ENCODE results near the gene OLAH.

The OLAH gene

GRCh38 chr10:15060638-15061037 lies 16.9 kb downstream of the OLAH start:
- no peak overlapping the region for H3K4me3 ChIP-seq (ENCODE audit: low read depth in 1 of 2, low read length in 1 of 2)
- no peaks in the 10 kb centered on the region for H3K4me1 ChIP-seq (ENCODE audit: control insufficient read depth in 1 of 2, insufficient read depth in 1 of 2, low read depth in 1 of 2, low read length in 1 of 2)
- no peaks in the 10 kb centered on the region for H3K27me3 ChIP-seq
- no peak for TF ChIP-seq CTCF (IDR thresholded peaks at IDR 0.05)
- H3K27ac ChIP-seq = no peak overlapping the region
- no peaks in the 10 kb centered on the region for H3K36me3 ChIP-seq
- H3K9me3 ChIP-seq = no peaks in the 10 kb centered on the region

DNA sequence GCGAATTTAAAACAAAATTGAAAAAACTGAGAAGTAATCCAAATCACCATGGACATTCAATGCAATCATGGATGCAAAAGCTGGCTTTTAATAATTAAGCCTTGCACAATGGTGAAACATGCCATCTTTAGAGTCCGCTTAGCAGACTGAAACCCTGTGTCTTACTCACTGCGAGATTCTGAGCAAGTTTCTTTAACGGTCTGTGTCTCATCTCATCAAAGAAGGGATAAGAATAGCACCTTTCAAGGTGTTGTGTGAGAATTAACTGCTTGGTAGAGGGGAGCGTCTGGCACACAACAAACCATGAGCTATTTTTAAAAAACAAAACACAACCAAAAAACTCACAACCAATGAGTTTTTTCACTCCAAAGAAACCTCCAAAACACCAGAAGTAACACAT lies 23.4 kb downstream of the OLAH start:
- Histone ChIP-seq H3K27ac (no peak overlapping the region), H3K36me3 (no peaks in the 10 kb centered on the region), H3K4me3 (ENCODE audit: low read depth in 1 of 2, low read length in 1 of 2) (no peak overlapping the region), H3K4me1 (ENCODE audit: control insufficient read depth in 1 of 2, insufficient read depth in 1 of 2, low read depth in 1 of 2, low read length in 1 of 2) (no peaks in the 10 kb centered on the region), H3K9me3 (no peaks in the 10 kb centered on the region), H3K27me3 (no peaks in the 10 kb centered on the region)
- no peak for TF ChIP-seq CTCF (IDR thresholded peaks at IDR 0.05)

- H3K27me3 ChIP-seq = no peaks in the 10 kb centered on the region
- no peak for TF ChIP-seq CTCF (IDR thresholded peaks at IDR 0.05)
- H3K36me3 ChIP-seq = no peaks in the 10 kb centered on the region
- no peak overlapping the region for H3K27ac ChIP-seq
- H3K4me3 ChIP-seq (ENCODE audit: low read depth in 1 of 2, low read length in 1 of 2) = no peak overlapping the region
- H3K9me3 ChIP-seq = no peaks in the 10 kb centered on the region
- H3K4me1 ChIP-seq (ENCODE audit: control insufficient read depth in 1 of 2, insufficient read depth in 1 of 2, low read depth in 1 of 2, low read length in 1 of 2) = no peaks in the 10 kb centered on the region
Observed at GRCh38 chr10:15068802-15069201, 25.1 kb downstream of the OLAH start.

DNA sequence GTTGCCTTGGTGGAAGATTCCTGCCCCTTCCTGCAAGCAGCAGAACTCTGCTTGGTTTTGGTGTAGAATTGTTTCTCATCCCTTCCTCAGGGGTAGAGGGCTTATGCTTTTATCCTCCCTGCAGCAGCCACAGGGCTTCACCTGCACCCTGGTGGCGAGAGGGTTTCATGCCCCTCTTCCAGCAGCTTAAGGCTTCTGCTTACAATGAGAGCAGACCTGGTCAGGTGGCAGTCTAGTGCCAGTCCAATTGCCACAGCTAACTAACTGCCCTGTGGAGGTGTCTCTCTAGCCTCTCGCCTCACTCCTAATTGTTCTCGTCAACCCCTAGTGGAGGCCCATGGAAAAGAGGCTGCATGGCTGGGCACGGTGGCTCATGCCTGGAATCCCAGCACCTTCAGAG lies 25.5 kb downstream of the OLAH start:
- TF ChIP-seq CTCF (IDR thresholded peaks at IDR 0.05) = no peak
- no peaks in the 10 kb centered on the region for H3K9me3 ChIP-seq
- H3K27ac ChIP-seq = no peak overlapping the region
- H3K27me3 ChIP-seq = no peaks in the 10 kb centered on the region
- H3K4me3 ChIP-seq (ENCODE audit: low read depth in 1 of 2, low read length in 1 of 2) = no peak overlapping the region
- H3K4me1 ChIP-seq (ENCODE audit: control insufficient read depth in 1 of 2, insufficient read depth in 1 of 2, low read depth in 1 of 2, low read length in 1 of 2) = no peaks in the 10 kb centered on the region
- no peaks in the 10 kb centered on the region for H3K36me3 ChIP-seq

GRCh38 chr10:15072358-15072757 lies 28.6 kb downstream of the OLAH start:
- Histone ChIP-seq H3K9me3 (no peaks in the 10 kb centered on the region), H3K27ac (no peak overlapping the region), H3K4me3 (ENCODE audit: low read depth in 1 of 2, low read length in 1 of 2) (no peak overlapping the region), H3K27me3 (no peaks in the 10 kb centered on the region), H3K4me1 (ENCODE audit: control insufficient read depth in 1 of 2, insufficient read depth in 1 of 2, low read depth in 1 of 2, low read length in 1 of 2) (no peaks in the 10 kb centered on the region), H3K36me3 (no peaks in the 10 kb centered on the region)
- TF ChIP-seq CTCF (IDR thresholded peaks at IDR 0.05) = no peak

GRCh38 chr10:15075421-15075820 lies 31.7 kb downstream of the OLAH start:
- Histone ChIP-seq H3K4me3 (ENCODE audit: low read depth in 1 of 2, low read length in 1 of 2) (no peak overlapping the region), H3K27me3 (no peaks in the 10 kb centered on the region), H3K27ac (no peak overlapping the region), H3K9me3 (no peaks in the 10 kb centered on the region), H3K4me1 (ENCODE audit: control insufficient read depth in 1 of 2, insufficient read depth in 1 of 2, low read depth in 1 of 2, low read length in 1 of 2) (no peaks in the 10 kb centered on the region), H3K36me3 (no peaks in the 10 kb centered on the region)
- no peak for TF ChIP-seq CTCF (IDR thresholded peaks at IDR 0.05)

All from neutrophil (primary cell).